Fibroblast of gingiva (primary cell): ENCODE data around the gene COMMD1.

Experiments
- DNase-seq: peaks from one replicate; pipeline ENCODE4 v3.0.0-alpha.2; 2011; ENCODE audit warnings: low read depth

COMMD1 gene

DNA sequence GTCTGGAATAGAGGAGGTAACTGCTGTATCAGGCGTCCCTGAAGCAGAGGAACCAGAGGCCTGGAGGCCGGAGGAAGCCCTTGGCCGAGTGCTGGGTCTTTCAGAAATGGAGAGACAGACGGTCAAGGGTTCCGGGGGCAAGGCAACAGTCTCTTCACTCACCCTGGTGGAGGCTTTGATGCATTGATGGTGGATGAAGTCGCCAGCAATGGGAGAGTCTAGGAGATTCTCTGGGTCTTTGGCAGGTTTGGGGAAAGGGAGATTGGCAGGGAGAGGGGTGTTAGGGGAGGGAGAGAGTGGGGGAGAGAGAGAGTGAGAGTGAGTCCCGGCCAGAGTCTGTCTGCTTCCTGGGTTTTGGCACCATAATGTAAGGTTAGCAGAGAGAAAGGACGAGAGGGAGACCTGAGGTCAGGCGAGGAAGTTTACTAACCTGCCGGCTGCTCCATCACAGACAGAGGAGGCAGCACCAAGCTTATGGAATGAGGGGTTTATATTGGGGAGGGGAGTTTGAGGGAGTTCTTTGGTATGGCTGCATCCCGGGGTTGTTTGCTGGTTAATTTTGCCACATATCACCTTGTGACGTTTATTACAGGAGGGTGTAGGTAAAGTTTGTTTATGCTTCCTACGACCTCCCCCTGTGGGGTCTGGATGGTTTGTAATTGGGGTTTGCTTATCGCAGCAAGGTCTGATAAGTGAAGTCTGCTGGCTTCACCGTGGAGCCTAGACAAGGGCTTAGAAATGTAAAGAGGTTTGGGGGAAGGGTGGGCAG, 19.6 kb downstream of the COMMD1 start:
- no peak for DNase-seq

DNA sequence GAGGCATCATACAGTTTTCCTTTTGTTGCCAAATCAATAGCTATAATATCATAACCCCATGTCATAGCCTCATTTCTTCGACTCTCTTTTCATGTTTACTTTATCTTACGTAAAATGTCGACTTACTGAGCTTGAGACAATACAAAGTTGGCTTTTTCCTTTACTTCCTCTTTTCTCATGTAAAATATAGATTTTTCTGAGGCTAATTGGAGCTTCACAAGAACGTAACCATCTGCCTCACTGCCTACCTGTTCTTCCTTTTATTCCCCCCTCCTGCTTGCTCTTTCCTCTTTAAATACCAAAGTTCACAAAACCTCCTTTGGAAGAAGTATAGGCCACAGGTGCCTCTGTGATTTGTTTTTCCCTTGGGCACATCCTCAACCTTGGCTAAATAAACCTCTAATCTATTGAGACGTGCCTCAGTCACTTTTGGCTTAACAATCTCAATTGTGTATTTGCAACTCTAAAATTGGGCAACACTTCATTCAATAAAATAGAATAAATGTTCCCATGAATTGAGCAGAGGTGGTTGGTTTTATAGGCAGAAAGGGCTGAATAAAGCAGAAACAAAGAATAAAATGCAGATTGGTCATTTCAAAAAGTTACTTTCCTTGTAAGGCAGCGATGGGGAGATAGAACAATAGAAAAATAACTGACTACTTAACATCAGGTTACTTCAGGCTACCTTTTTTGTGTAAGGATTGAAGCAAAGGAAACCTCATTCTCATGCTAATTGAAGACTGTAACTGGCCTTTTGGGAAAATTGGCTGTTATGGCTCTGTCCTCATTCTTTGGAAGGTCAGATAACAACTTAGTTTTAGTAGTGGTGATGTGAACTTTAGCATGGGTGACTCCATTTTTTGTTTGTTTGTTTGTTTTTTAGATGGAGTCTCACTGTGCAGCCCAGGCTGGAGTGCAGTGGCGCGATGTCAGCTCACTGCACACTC, 21.3 kb downstream of the COMMD1 start:
- DNase-seq: no peak

DNA sequence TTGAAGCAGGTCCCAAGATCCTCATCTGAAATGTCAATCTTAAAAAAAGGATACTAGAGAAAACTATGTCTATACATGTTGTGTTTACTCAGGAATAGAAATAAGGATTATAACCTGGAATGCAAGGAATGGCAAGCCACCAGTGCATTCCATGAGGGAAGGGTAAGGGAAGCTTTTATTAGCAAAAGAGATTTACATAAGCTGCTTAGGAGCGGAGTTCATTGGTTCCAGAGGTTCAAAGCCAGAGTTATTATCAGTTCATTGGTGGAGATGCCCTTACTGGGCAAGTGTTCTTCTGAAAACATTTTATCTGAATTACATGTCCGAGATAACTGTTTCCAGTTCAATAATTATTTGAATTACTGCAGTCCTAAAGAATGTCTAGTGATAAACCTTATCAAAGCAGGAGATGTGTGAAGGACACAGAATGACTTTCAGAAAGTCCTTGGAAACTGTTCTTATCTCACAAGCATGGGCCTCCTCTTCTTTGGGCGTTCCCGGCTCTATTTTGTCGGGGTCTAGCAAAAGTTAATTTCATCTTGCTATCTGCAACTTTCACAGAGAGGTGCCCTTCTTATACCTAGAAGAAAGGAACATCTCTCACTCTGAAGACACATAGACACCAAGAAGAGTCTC, 23.5 kb downstream of the COMMD1 start:
- no peak for DNase-seq

DNA sequence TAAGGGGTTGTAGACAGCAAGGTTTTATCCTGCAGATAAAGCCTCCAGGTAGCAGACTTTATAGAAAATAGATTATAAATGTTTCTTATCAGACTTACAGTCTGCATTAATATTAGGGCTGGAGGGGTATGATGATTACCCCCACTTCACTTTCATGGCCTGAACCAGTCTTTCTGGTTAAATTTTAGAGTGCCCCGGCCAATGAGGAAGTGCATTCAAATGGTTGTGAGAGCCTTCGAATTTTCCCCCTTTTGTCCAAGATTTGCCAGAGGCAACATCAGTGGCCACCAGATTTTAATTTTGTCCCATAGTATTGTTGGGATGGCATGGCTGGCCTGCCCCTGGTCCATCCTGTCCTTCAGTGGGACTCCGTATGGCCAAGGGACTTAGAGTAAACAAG, 31.6 kb downstream of the COMMD1 start:
- DNase-seq: no peak

DNA sequence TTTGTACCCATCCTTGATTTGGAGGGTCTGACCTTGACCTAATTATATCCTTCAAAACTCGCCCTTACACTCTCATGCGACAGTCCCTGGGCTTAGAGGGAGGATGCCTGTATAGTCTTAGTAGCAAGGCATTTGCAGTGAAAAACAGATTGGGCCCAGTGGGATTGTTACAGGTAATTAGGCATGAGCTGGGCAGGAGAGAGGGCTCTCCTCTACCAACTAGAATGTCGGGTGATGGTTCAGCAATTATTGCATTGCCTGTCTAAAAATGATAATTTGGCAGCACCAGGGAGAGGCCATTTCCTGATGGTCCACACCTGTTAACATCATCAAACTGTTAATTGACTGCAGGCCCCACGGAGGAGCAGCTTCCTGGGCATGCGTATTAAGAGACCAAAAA, 32.4 kb downstream of the COMMD1 start:
- no peak for DNase-seq

DNA sequence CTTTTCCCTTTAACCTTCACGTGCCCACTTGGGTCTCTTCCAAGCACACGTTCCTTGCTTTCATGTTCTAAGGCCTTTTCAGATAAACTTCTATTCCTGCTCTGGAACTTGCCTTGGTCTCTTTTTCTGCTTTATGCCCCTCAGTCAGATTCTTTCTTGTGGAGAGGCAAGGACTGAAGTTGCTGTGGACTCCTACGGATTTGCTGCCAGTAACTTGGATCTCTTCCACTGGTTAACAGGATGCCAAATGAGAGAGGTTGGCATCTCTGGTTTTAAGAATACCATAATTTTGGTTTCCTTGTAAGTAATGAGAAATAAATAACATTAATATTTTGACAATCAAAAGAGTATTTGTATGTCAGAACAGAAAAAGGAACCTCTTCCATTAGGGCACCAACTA, 33.0 kb downstream of the COMMD1 start:
- DNase-seq: no peak

DNA sequence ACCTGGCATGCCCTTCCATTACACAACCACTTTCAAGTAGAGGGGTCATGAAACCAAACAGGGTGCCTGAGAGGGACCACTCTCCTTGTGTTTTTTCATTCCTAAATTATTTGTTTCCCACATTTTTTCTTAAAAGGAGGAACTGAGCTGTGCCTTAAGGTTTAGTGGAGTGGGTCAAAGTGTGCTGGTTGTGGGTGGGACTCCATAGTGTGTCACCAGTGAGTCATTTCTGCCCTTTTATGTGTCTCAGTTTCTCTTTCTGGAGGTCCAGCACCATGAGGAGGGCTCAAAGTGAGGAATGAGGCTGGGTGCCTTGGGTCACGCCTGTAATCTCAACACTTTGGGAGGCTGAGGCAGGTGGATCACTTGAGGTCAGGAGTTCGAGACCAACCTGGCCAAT, 37.8 kb downstream of the COMMD1 start:
- no peak for DNase-seq

DNA sequence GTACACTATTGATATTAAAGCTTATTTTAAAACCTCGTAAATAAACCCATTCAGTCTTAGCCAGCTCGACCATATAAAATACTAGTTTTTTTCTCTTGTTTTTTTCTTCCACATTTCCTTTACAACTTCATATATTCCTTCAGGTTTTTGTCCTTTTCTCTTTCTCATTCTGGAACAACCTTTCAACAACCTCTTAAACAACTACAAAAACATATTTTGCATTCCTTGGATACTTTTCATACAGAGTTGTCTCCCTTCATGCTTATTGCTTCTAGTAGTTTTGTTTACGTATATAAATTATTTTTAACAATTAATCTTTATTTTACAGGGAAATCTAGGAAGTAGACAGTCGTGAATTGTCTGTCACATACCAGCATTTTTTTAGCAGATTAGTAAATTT, 41.2 kb downstream of the COMMD1 start:
- no peak for DNase-seq

DNA sequence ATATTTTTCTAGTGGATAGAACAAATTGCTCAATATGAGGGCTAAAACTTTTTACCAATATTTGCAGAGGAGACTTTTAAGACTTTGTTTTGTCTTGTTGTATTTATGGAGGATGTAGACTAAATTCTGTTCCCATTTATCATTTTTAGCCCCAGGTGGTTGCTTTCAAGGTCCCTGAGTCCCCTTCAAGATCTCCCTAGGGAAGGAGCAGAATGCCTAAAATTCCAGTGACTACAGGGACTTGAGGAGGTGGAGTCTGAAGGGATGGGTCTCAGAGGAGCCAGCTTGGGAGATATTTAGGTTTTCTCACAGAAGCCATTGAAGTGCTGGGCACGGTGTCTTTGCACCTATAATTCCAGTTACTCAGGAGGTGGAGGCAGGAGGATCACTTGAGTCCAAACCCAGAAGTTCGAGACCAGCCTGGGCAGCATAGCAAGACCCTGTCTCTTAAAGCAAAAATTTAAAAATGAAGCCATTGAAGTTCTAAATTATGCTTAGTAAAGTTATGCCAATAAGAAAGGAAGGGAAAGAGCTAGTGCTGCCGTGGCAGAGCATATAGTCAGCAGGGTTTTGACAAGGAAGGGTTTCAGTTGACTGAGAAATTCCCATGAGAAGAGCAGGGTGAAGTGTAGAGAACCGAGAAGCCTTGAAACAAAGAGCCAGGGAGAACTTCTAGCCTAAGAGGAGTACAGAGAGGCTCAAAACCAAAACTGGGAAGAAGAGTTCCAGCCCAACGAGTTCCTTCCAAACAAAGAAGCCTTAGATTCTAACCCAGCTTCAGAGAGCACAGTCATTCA, 43.4 kb downstream of the COMMD1 start:
- no peak for DNase-seq

DNA sequence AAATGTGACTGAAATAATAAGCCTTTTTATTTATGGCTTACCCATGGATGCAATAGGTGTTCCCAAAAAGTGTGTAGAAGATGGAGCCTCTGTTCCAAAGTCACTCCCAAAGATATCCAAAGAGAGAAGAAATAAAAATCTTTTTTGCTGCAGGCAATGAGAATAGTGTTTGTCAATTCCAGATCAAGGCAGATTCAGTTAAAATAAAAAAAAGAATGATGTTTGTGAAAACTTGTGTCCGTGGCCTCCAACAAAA, 43.9 kb downstream of the COMMD1 start:
- DNase-seq: no peak

DNA sequence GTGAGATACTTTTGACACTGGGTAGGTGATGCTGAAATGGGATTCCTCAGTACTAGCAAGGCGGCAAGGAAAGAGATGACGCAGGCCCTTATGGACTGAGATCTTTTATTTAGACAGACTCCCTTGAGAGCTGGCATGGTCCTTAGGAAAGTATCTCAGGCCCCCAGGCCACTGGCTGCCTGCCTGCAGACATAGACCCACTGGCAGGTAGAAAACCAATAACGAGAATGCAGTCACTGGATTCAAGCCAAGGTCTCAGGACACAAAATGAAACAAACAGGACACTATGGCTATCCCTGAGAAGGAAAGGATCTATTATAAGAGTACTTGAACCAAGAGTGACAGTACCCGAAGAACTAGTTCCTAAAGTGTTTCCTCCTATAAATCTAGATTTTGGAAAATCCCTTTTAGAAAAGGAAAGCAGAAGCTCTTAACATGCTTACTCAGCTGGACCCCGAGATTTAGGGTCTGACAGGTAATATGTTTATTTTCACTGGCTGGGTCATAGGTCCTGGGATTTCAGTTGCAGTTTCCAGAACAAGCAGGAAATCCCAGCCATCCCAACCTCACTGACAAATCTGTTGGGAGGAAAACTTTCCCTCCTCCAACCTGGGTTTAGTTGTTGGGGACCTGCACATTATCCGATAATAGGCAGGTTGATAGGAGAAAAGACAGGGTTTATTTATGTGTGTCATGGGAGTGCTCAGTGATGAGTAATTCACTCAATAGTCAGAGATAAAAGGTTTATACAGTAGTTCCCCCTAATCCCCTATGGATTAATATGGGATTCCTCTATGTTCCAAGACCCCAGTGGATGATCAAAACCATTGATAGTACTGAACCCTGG, 44.5 kb downstream of the COMMD1 start:
- DNase-seq: no peak

DNA sequence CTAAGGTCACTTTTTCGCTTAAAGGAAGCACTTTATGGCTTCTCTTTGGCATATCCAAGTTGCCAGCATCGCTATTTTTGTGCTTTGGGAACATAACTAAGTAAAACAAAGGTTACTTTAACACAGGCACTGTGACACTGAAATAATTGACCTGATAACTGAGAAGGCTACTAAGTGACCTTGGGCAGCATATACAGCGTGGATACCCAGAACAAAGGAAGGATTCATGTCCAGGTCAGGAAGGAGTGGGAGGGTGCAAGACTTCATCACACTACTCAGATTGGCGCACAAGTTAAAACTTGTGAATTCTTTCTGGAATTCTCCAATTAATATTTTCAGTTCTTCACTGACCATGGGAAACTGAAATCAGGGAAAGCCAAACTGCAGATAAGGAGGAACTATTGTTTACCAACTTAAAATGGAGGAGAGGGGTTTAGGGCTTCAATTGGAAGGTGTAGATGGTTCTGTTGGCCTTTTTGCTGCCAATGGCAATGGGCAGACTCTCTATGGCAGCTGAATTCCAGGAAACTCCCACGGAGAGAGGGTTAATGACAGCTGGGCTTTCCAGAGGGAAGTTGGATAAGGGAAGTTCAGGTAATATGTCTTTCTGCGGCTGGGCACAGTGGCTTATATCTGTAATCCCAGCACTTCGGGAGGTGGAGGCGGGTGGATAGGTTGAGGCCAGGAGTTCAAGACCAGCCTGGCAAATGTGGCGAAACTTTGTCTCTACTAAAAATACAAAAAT, 45.3 kb downstream of the COMMD1 start:
- DNase-seq: no peak

DNA sequence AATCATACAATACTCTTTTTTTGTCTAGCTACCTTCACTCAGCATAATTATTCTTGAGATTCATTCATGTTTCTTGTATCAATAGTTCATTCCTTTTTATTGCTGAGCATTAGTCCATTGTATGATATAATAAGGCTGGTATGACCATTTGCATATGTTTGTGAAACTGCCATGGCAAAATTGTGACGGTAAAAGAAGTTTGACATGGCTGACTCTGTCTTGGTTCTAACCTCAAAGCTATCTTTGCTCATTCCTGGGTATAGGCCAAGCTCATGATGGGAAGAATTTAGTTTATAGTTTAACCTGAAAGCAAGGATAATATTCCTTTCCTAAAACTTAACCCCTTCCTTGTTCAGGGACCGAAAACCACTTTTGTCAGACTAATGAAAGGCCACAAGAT, 46.4 kb downstream of the COMMD1 start:
- DNase-seq: peak; percentile 3

DNA sequence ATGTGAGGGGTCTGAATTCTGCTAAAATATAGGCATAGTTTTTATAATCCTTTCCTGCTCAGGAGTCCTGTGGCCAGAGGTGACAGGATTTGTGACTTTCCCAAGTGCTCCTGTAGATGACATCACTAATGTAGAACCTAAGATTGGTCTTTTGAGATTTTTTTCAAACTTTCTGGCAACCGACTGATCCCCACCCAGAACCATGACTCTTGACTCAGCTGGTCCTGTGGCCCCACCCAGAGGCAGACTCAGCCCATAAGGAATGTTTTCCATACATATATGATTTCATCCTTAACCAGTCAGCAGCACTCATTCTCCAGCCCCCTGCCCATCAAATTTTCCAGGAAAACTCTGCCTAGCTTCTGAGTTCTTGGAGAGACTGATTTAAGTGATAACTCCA, 46.8 kb downstream of the COMMD1 start:
- DNase-seq: no peak

DNA sequence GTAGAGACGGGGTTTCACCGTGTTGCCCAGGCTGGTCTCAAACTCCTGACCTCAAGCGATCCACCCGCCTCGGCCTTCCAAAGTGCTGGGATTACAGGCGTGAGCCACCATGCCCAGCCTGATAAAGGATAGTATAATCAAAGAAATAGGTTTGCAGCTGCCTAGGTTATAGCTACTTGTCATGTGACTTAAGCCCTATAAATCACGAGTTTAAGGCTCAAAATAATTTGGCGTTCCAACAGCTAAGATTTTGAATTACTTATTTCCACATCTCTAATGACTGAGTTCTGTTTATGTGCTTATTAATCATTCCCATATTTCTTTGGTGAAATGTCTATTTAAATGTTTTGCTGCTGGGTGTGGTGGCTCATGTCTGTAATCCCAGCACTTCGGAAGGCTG, 49.4 kb downstream of the COMMD1 start:
- DNase-seq: peak; percentile 47

DNA sequence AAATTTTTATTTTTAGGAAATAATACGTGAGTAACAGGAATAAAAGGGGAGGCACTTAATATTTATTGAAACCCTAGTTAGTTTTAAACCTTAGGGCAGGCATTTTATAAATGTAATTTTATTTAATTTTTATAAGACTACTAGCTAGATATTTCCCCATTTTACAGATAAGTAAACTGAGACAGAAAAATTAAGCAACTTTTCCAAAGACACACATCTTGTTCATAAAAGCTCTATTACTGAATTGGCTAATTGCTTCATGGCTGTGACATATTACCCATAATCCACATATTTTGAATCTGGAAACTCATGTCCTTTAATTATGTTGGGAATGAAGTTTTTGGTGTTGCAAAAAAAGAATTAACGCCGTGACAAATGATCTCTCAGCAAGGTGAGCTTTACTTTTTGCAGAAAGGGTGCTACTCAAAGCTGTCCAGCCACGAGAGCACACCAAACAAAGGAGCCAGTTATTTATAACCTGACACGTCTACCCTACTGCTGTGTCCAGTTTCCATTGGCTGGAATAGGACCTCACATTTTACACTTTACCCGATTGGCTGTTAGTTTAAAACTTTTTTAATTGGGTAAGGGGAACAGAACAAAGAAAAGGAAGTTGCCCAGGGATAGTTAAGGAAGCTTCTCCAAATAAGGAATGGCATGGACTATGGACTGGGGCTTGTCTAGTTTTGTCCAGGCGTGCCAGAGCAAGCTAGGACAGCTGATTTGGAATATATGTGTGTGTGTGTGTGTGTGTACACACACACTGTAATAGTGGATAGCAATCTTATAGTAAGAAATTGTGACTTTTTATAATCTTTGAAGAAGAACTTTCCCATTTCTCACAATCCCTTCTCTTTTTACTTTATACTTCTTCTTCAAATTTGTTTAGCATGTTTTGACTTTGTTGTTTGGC, 54.2 kb downstream of the COMMD1 start:
- no peak for DNase-seq

DNA sequence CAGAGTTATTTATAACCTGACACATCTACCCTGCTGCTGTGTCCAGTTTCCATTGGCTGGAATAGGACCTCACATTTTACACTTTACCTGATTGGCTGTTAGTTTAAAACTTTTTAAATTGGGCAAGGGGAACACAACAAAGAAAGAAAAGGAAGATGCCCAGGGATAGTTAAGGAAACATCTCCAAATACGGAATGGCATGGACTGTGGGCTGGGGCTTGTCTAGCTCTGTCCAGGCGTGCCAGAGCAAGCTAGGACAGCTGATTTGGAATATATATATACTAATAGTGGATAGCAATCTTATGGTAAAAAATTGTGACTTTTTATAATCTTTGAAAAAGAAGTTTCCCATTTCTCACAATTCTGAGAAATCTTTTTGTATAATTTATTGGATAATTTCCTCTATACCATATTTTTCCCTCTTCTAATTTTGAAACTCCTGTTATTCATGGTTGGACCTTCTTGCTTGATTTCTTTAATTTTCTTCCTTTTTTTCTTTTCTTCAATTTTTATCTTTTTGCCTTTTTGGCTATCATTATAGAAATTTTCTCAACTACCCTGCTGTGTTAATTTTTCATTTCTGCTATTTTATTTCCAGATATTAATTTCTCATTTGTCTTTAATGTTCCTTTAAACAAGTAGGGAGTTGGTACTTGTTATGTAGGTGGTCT, 55.9 kb downstream of the COMMD1 start:
- DNase-seq: no peak

DNA sequence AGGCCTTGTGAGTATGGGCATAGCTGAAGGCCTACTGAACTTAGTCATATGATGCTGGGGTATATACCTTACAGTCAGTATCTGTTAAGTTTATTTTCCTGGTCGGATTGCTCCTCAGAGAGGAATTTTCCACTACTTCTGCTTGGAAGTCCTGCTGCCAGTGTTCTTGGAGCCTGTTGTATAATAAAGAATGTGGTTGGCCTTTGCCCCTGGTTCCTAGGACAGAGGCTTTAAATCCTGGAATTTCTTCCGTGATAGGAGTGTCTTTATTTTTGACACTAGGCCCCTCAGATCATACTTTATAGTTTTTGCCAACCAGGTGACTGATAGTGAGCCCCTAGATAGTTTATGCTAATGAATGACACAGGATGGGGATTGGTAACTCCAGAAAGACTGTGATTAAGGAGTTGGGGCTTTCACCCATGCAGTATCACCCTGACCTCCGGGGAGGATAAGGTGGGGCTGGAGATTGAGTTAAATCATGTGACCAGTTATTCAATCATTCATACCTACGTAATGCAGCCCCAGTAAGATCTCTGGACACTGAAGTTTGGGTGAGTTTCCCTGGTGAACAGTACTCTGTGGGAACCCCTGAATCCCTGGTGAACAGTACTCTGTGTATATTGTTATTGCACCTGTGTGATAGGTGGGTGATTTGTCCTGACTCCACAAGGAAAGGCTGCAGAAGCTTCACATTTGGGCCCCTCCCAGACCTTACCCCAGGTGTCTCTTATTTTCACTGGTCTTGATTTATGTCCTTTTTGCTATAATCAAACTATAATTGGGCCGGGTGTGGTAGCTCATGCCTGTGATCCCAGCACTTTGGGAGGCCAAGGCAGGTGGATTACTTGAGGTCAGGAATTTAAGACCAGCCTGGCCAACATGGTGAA, 56.9 kb downstream of the COMMD1 start:
- DNase-seq: no peak
